COLO829 (cell line): ENCODE results near the gene MAPK8IP3.

Source experiments
- DNase-seq: peaks from one replicate; pipeline ENCODE4 v3.0.0; 2012; ENCODE audit warnings: low spot score

The MAPK8IP3 gene

GRCh38 chr16:1762879-1763520 lies 57.0 kb downstream of the MAPK8IP3 start:
- DNase-seq, result no peak

GRCh38 chr16:1763521-1764511 lies 57.8 kb downstream of the MAPK8IP3 start:
- DNase-seq, result no peak

GRCh38 chr16:1764971-1765370 lies 59.0 kb downstream of the MAPK8IP3 start:
- no peak for DNase-seq

GRCh38 chr16:1765826-1766225 lies 59.8 kb downstream of the MAPK8IP3 start:
- DNase-seq, result no peak

- no peak for DNase-seq
Measured at GRCh38 chr16:1766231-1766630, 60.2 kb downstream of the MAPK8IP3 start.

- no peak for DNase-seq
Measured at GRCh38 chr16:1766701-1767100, 60.7 kb downstream of the MAPK8IP3 start.

- DNase-seq, result no peak
Measured at GRCh38 chr16:1767116-1767994, 61.4 kb downstream of the MAPK8IP3 start.

GRCh38 chr16:1768061-1768766 lies 62.2 kb downstream of the MAPK8IP3 start:
- DNase-seq, result no peak

GRCh38 chr16:1768767-1769401 lies 62.9 kb downstream of the MAPK8IP3 start:
- no peak for DNase-seq

- DNase-seq, result no peak
Measured at GRCh38 chr16:1769402-1770300, 63.7 kb downstream of the MAPK8IP3 start.

GRCh38 chr16:1770328-1771187 lies 64.6 kb downstream of the MAPK8IP3 start:
- no peak for DNase-seq

GRCh38 chr16:1771188-1771863 lies 65.3 kb downstream of the MAPK8IP3 start, which contains the start of gene NME3:
TSS of gene NME3 (minus strand) at chr16:1771543. CDS start at chr16:1771534, 9 bp downstream.
- no peak for DNase-seq

GRCh38 chr16:1771864-1772361 lies 65.9 kb downstream of the MAPK8IP3 start:
- DNase-seq, result no peak

- no peak for DNase-seq
Measured at GRCh38 chr16:1772362-1772907, 66.4 kb downstream of the MAPK8IP3 start, which contains the start of gene EME2. TSS of gene EME2 (plus strand) at chr16:1772810. CDS start at chr16:1773228, 418 bp downstream.

- peak; percentile 85 for DNase-seq
Measured at GRCh38 chr16:1772908-1773702, 67.1 kb downstream of the MAPK8IP3 start, which contains the start of gene MRPS34. TSS of gene MRPS34 (minus strand) at chr16:1773134. CDS start at chr16:1773119, 15 bp downstream.

GRCh38 chr16:1773703-1774447 lies 67.9 kb downstream of the MAPK8IP3 start:
- DNase-seq, result no peak
